ENCODE results near the gene SLC35B1. TPM values are rescaled to one million over a fixed set of nuclear protein-coding genes. Genes with fewer than 3 reads are reported as not detected.

The SLC35B1 gene, protein sequence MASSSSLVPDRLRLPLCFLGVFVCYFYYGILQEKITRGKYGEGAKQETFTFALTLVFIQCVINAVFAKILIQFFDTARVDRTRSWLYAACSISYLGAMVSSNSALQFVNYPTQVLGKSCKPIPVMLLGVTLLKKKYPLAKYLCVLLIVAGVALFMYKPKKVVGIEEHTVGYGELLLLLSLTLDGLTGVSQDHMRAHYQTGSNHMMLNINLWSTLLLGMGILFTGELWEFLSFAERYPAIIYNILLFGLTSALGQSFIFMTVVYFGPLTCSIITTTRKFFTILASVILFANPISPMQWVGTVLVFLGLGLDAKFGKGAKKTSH
- polyA plus RNA-seq (2011; rRNA removed) (191 and 287 TPM in 2 replicates), polyA plus RNA-seq (2017; fragmentation: RNase III; extraction: RNeasy Plus Mini Kit Qiagen cat#74134 plus additional on column Dnase treatment) (72.7 to 79.9 TPM (median 77.9 TPM) in 3 replicates), polyA minus RNA-seq (2011; rRNA and poly(A)+ RNA removed) (154 and 175 TPM in 2 replicates)
- 90.9 and 115 TPM in 2 replicates for polyA plus RNA-seq (2012; cell fraction: cytosol; rRNA removed)
- polyA plus RNA-seq (2012; cell fraction: nucleus; rRNA removed): 49.9 and 90.4 TPM in 2 replicates

DNA sequence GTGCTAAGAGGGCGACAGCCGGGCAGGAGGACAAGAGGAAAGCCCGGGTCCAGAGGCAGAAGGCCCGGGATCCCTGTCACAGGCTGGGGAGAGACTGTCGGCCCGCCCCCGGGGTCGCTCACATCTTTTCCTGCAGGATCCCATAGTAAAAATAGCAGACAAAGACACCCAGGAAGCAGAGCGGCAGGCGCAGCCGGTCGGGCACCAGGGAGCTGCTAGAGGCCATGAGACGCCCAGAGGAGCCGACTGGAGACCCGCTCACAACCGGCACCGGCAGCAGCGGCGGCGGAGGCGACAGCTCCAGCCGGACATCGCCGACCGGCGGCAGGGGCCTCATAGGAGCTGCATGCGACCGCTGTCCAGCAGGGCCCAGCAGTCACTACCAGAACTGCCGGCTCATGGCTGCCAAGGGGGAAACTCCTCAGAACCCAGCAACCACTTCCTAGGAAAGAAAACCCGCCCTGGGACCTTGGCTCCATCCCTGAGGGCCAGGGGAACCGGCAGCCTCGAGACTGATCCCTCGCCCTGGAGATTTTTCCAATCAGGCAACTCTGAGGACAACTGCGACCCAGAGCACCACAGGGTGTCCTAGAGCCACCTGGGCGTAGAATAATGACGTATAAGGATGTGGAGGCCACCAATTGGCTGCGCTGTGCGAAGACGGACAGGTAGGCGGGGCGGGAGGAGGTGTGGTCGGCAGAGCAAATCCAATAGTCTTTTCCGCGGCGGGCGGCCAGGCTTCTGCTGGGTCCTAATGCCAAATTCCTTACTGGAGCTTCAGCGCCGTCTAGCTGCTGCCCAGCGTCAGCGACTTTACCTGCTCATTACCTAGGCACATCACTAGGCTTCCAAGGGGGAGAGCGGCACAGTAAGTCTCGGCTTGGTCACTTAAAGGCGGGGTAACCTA is at the start of gene SLC35B1:
TSS of gene SLC35B1 (minus strand) at position 357 of the 907 bp plus-strand sequence. CDS start at position 226, 131 bp downstream.
- 1% methylated on average over 44 of the region's 53 CpGs for WGBS (ENCODE audit: missing lambda C conversion rate)
- ATAC-seq: peak; percentile 97 to 99
- ChIA-PET POLR2A (interaction anchor here (0.5 to 1.9 kb wide), 17 partner anchors 10 to 462 kb away, joined by 3 to 19 read pairs (median 4); partner anchors contain the start of genes FAM117A, KAT7 and PHB1), CTCF (interaction anchor here (0.6 to 49.7 kb wide), 49 partner anchors 7 to 1029 kb away, joined by 3 to 2008 read pairs (median 4); partner anchors contain the start of genes KAT7, NGFR, NXPH3 and SLC35B1)
- no peaks in the 10 kb centered on the region for H3K9me3 ChIP-seq
- DNase-seq (ENCODE audit: low read depth in 1 of 2, low spot score in 1 of 2): peak; percentile 100
- H3K4me2 ChIP-seq: peak within 1 kb of the TSS; percentile 94
- peak within 1 kb of the TSS; percentile 90 for H3K27ac ChIP-seq
- H3K4me1 ChIP-seq: peaks cover 10% of the 10 kb centered on the region
- peak within 1 kb of the TSS; percentile 87 for H3K4me3 ChIP-seq
- FAIRE-seq: peak; percentile 54
- TF ChIP-seq, protein P1, sequence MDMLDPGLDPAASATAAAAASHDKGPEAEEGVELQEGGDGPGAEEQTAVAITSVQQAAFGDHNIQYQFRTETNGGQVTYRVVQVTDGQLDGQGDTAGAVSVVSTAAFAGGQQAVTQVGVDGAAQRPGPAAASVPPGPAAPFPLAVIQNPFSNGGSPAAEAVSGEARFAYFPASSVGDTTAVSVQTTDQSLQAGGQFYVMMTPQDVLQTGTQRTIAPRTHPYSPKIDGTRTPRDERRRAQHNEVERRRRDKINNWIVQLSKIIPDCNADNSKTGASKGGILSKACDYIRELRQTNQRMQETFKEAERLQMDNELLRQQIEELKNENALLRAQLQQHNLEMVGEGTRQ (IDR thresholded peaks at IDR 0.05): peak; percentile 0; the same call in 1 of the 2 replicates
- TF ChIP-seq HEYL (CRISPR knock-in tag; IDR thresholded peaks at IDR 0.05) (no peak), CHD2 (IDR thresholded peaks at IDR 0.05; ENCODE audit: low read length, partially characterized antibody) (no peak), HOXA7 (CRISPR knock-in tag; IDR thresholded peaks at IDR 0.05) (no peak), SMC3 (IDR thresholded peaks at IDR 0.05) (peak; percentile 83), MAZ (IDR thresholded peaks at IDR 0.05; ENCODE audit: borderline replicate concordance, low read depth, low read length) (no peak), KDM5A (IDR thresholded peaks at IDR 0.05) (peak; percentile 96), MYC (IDR thresholded peaks at IDR 0.05; ENCODE audit: borderline replicate concordance, low read length) (peak; percentile 78; the same call in 1 of the 2 replicates), JUN (IDR thresholded peaks at IDR 0.05) (peak; percentile 98 to 99), EHMT2 (IDR thresholded peaks at IDR 0.05; ENCODE audit: low read depth) (no peak), RCOR1 (IDR thresholded peaks at IDR 0.05; ENCODE audit: low read depth, low read length) (peak; percentile 70; the same call in 1 of the 2 replicates), NFE2L2 (conservative IDR thresholded peaks at IDR 0.05; ENCODE audit: low read length) (no peak), RFX5 (IDR thresholded peaks at IDR 0.05) (peak; percentile 84), TFCP2L1 (CRISPR knock-in tag; IDR thresholded peaks at IDR 0.05) (0 out of 2 replicates have a peak, but pooled peaks have one; percentile 20), PHF8 (IDR thresholded peaks at IDR 0.05; ENCODE audit: borderline replicate concordance, low read depth) (peak; percentile 97), MAFK (IDR thresholded peaks at IDR 0.05; ENCODE audit: partially characterized antibody) (no peak), RAD21 (conservative IDR thresholded peaks at IDR 0.05 in 1 of 2, IDR thresholded peaks at IDR 0.05 in 1 of 2) (peak; percentile 63 to 68), HOXB5 (CRISPR knock-in tag; IDR thresholded peaks at IDR 0.05) (0 out of 2 replicates have a peak, but pooled peaks have one; percentile 35)
- TF ChIP-seq, protein P2, sequence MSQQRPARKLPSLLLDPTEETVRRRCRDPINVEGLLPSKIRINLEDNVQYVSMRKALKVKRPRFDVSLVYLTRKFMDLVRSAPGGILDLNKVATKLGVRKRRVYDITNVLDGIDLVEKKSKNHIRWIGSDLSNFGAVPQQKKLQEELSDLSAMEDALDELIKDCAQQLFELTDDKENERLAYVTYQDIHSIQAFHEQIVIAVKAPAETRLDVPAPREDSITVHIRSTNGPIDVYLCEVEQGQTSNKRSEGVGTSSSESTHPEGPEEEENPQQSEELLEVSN (IDR thresholded peaks at IDR 0.05; ENCODE audit: borderline replicate concordance, low read depth): no peak; the same call in 1 of the 2 replicates
- TF ChIP-seq, protein P3, sequence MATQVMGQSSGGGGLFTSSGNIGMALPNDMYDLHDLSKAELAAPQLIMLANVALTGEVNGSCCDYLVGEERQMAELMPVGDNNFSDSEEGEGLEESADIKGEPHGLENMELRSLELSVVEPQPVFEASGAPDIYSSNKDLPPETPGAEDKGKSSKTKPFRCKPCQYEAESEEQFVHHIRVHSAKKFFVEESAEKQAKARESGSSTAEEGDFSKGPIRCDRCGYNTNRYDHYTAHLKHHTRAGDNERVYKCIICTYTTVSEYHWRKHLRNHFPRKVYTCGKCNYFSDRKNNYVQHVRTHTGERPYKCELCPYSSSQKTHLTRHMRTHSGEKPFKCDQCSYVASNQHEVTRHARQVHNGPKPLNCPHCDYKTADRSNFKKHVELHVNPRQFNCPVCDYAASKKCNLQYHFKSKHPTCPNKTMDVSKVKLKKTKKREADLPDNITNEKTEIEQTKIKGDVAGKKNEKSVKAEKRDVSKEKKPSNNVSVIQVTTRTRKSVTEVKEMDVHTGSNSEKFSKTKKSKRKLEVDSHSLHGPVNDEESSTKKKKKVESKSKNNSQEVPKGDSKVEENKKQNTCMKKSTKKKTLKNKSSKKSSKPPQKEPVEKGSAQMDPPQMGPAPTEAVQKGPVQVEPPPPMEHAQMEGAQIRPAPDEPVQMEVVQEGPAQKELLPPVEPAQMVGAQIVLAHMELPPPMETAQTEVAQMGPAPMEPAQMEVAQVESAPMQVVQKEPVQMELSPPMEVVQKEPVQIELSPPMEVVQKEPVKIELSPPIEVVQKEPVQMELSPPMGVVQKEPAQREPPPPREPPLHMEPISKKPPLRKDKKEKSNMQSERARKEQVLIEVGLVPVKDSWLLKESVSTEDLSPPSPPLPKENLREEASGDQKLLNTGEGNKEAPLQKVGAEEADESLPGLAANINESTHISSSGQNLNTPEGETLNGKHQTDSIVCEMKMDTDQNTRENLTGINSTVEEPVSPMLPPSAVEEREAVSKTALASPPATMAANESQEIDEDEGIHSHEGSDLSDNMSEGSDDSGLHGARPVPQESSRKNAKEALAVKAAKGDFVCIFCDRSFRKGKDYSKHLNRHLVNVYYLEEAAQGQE (IDR thresholded peaks at IDR 0.05): peak; percentile 67
- TF ChIP-seq, protein P4, sequence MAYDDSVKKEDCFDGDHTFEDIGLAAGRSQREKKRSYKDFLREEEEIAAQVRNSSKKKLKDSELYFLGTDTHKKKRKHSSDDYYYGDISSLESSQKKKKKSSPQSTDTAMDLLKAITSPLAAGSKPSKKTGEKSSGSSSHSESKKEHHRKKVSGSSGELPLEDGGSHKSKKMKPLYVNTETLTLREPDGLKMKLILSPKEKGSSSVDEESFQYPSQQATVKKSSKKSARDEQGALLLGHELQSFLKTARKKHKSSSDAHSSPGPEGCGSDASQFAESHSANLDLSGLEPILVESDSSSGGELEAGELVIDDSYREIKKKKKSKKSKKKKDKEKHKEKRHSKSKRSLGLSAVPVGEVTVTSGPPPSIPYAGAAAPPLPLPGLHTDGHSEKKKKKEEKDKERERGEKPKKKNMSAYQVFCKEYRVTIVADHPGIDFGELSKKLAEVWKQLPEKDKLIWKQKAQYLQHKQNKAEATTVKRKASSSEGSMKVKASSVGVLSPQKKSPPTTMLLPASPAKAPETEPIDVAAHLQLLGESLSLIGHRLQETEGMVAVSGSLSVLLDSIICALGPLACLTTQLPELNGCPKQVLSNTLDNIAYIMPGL (CRISPR knock-in tag; IDR thresholded peaks at IDR 0.05; ENCODE audit: borderline replicate concordance): peak; percentile 87; the same call in 1 of the 2 replicates
- TF ChIP-seq, protein P5, sequence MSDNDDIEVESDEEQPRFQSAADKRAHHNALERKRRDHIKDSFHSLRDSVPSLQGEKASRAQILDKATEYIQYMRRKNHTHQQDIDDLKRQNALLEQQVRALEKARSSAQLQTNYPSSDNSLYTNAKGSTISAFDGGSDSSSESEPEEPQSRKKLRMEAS (IDR thresholded peaks at IDR 0.05): peak; percentile 79
- TF ChIP-seq, protein P6, sequence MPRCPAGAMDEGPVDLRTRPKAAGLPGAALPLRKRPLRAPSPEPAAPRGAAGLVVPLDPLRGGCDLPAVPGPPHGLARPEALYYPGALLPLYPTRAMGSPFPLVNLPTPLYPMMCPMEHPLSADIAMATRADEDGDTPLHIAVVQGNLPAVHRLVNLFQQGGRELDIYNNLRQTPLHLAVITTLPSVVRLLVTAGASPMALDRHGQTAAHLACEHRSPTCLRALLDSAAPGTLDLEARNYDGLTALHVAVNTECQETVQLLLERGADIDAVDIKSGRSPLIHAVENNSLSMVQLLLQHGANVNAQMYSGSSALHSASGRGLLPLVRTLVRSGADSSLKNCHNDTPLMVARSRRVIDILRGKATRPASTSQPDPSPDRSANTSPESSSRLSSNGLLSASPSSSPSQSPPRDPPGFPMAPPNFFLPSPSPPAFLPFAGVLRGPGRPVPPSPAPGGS (IDR thresholded peaks at IDR 0.05): peak; percentile 80; the same call in 1 of the 3 replicates
- TF ChIP-seq, protein P7, sequence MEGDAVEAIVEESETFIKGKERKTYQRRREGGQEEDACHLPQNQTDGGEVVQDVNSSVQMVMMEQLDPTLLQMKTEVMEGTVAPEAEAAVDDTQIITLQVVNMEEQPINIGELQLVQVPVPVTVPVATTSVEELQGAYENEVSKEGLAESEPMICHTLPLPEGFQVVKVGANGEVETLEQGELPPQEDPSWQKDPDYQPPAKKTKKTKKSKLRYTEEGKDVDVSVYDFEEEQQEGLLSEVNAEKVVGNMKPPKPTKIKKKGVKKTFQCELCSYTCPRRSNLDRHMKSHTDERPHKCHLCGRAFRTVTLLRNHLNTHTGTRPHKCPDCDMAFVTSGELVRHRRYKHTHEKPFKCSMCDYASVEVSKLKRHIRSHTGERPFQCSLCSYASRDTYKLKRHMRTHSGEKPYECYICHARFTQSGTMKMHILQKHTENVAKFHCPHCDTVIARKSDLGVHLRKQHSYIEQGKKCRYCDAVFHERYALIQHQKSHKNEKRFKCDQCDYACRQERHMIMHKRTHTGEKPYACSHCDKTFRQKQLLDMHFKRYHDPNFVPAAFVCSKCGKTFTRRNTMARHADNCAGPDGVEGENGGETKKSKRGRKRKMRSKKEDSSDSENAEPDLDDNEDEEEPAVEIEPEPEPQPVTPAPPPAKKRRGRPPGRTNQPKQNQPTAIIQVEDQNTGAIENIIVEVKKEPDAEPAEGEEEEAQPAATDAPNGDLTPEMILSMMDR (IDR thresholded peaks at IDR 0.05): peak; percentile 96

Measured in A549 (cell line).